Neuronal stem cell (in vitro differentiated cells): Measurements from ENCODE around the gene MRRF.

Source experiments
- DNase-seq: peaks from one replicate; pipeline ENCODE4 v3.0.0-alpha.2; 2013; ENCODE audit warnings: low spot score
- H2AFZ ChIP-seq: one replicate; pipeline ENCODE4 v1.6.1; 2013; ENCODE audit warnings: mild to moderate bottlenecking, low read length, inconsistent platforms
- H2AK5ac ChIP-seq: 2 replicates; pipeline ENCODE4 v1.6.1; 2013; ENCODE audit warnings: low read depth, mild to moderate bottlenecking, inconsistent platforms, low read length, moderate library complexity, mixed read lengths
- H2BK120ac ChIP-seq: 2 replicates; pipeline ENCODE4 v1.6.1; 2013; ENCODE audit warnings: low read depth, mild to moderate bottlenecking, inconsistent platforms, low read length, moderate library complexity, mixed read lengths
- H2BK12ac ChIP-seq: one replicate; pipeline ENCODE4 v1.6.1; 2013; ENCODE audit warnings: low read length, inconsistent platforms
- H2BK15ac ChIP-seq: 2 replicates; pipeline ENCODE4 v1.6.1; 2013; ENCODE audit warnings: mild to moderate bottlenecking, low read length, inconsistent platforms, mixed read lengths
- H2BK5ac ChIP-seq: one replicate; pipeline ENCODE4 v1.6.1; 2013; ENCODE audit warnings: inconsistent platforms, mild to moderate bottlenecking, low read length, moderate library complexity
- H3K14ac ChIP-seq: one replicate; pipeline ENCODE4 v1.6.1; 2013; ENCODE audit warnings: low read length, inconsistent platforms
- H3K18ac ChIP-seq: 2 replicates; pipeline ENCODE4 v1.6.1; 2013; ENCODE audit warnings: low read length, inconsistent platforms
- H3K23ac ChIP-seq: 2 replicates; pipeline ENCODE4 v1.6.1; 2013; ENCODE audit warnings: low read depth, mild to moderate bottlenecking, mixed read lengths, low read length, inconsistent platforms; ENCODE audit not compliant: poor library complexity
- H3K27ac ChIP-seq: replicated peaks from 3 replicates; pipeline ENCODE4 v1.5.1; 2013; ENCODE audit warnings: low read length, inconsistent platforms
- H3K27me3 ChIP-seq, 3 experiments: 2 replicates each; pipeline ENCODE4 v1.6.1; 2013; ENCODE audit warnings: low read length in 3 of 3, mild to moderate bottlenecking in 2 of 3, inconsistent platforms in 1 of 3, low read depth in 1 of 3, mixed read lengths in 1 of 3, moderate library complexity in 1 of 3; ENCODE audit not compliant: control insufficient read depth in 3 of 3, insufficient read depth in 3 of 3
- H3K36me3 ChIP-seq, 2 donors: replicated peaks in 1 of 2; 2 replicates each; pipeline ENCODE4 v1.6.1; 2013; ENCODE audit warnings: low read length in 2 of 2; ENCODE audit not compliant: control insufficient read depth in 2 of 2, insufficient read depth in 2 of 2
- H3K4ac ChIP-seq: 2 replicates; pipeline ENCODE4 v1.6.1; 2013; ENCODE audit warnings: inconsistent platforms, mild to moderate bottlenecking, low read length, moderate library complexity
- H3K4me1 ChIP-seq, 2 donors: 1 replicate in 1 of 2; 2 replicates in 1 of 2; pipeline ENCODE4 v1.6.1; 2013; ENCODE audit warnings: low read length in 2 of 2, low read depth in 1 of 2; ENCODE audit not compliant: control insufficient read depth in 2 of 2, insufficient read depth in 1 of 2
- H3K4me2 ChIP-seq: one replicate; pipeline ENCODE4 v1.6.1; 2013; ENCODE audit warnings: mild to moderate bottlenecking, low read length, inconsistent platforms; ENCODE audit not compliant: insufficient read depth, poor library complexity, severe bottlenecking
- H3K4me3 ChIP-seq, 2 donors: 2 replicates each; pipeline ENCODE4 v1.5.1; 2013; ENCODE audit warnings: low read length in 2 of 2, mild to moderate bottlenecking in 2 of 2, inconsistent platforms in 1 of 2, moderate library complexity in 1 of 2
- H3K79me1 ChIP-seq: one replicate; pipeline ENCODE4 v1.6.1; 2013; ENCODE audit warnings: low read depth, mild to moderate bottlenecking, inconsistent platforms, low read length, moderate library complexity
- H3K9ac ChIP-seq: one replicate; pipeline ENCODE4 v1.6.1; 2013; ENCODE audit warnings: mild to moderate bottlenecking, low read depth, low read length, inconsistent platforms; ENCODE audit not compliant: poor library complexity
- H3K9me3 ChIP-seq, 2 donors: replicated peaks in 1 of 2; 2 replicates each; pipeline versions ENCODE3 to v1.6.1; 2013; ENCODE audit warnings: low read length in 2 of 2, mild to moderate bottlenecking in 2 of 2, inconsistent platforms in 1 of 2, low read depth in 1 of 2, mixed read lengths in 1 of 2, moderate library complexity in 1 of 2; ENCODE audit not compliant: control insufficient read depth in 2 of 2, insufficient read depth in 1 of 2
- H4K8ac ChIP-seq: one replicate; pipeline ENCODE4 v1.6.1; 2013; ENCODE audit warnings: low read depth, mild to moderate bottlenecking, inconsistent platforms, low read length, moderate library complexity
- H4K91ac ChIP-seq: one replicate; pipeline ENCODE4 v1.6.1; 2013; ENCODE audit warnings: low read length, low read depth, mild to moderate bottlenecking, inconsistent platforms; ENCODE audit not compliant: poor library complexity
- WGBS, 2 donors: extraction: QIAGEN DNeasy Blood & Tissue Kit; methylation state at CpG; one replicate each; pipeline ENCODE4 v1.1.7; 2013; ENCODE audit warnings: missing lambda C conversion rate in 2 of 2, mixed read lengths in 1 of 2; ENCODE audit not compliant: insufficient read length in 2 of 2, insufficient replicate concordance in 1 of 2; ENCODE audit errors: extremely low coverage in 2 of 2; 5-methylcytosine and 5-hydroxymethylcytosine counted together

Gene MRRF

GRCh38 chr9:122236681-122237080 is 28.0 kb upstream of the MRRF start:
- H2AFZ ChIP-seq = no peak overlapping the region
- H3K27ac ChIP-seq = no peak overlapping the region
- H2BK12ac ChIP-seq = no peak overlapping the region
- H3K9me3 ChIP-seq = no peaks in the 10 kb centered on the region
- no peak overlapping the region for H2BK5ac ChIP-seq
- H3K23ac ChIP-seq = peak overlapping the region; percentile 21
- H4K8ac ChIP-seq = no peak overlapping the region
- no peak overlapping the region for H2BK120ac ChIP-seq
- H3K4ac ChIP-seq = no peak overlapping the region
- no peak overlapping the region for H2AK5ac ChIP-seq
- no CpG with 5 or more reads among the region's 10 CpGs for WGBS, 2 donors
- peaks cover 2 to 32% (median 9%) of the 10 kb centered on the region in 3 experiments for H3K27me3 ChIP-seq
- no peak overlapping the region for H3K18ac ChIP-seq
- H4K91ac ChIP-seq = no peak overlapping the region
- H3K9ac ChIP-seq = no peak overlapping the region
- no peak overlapping the region for H3K4me2 ChIP-seq
- no peak overlapping the region for H3K4me3 ChIP-seq
- no peaks in the 10 kb centered on the region for H3K4me1 ChIP-seq
- no peak for DNase-seq
- no peak overlapping the region for H3K14ac ChIP-seq
- peaks cover 6 to 22% of the 10 kb centered on the region in 2 donors for H3K36me3 ChIP-seq
- H2BK15ac ChIP-seq = no peak overlapping the region
- no peaks in the 10 kb centered on the region for H3K79me1 ChIP-seq

- no peak overlapping the region for H4K91ac ChIP-seq
- no peak overlapping the region for H3K27ac ChIP-seq
- H3K4me1 ChIP-seq = no peaks in the 10 kb centered on the region
- no peak overlapping the region for H3K23ac ChIP-seq
- no peak for DNase-seq
- H3K4me3 ChIP-seq = no peak overlapping the region
- H3K18ac ChIP-seq = no peak overlapping the region
- H3K79me1 ChIP-seq = no peaks in the 10 kb centered on the region
- no peak overlapping the region for H3K4ac ChIP-seq
- no peak overlapping the region for H4K8ac ChIP-seq
- no peak overlapping the region for H2AFZ ChIP-seq
- no peak overlapping the region for H3K9ac ChIP-seq
- H2BK12ac ChIP-seq = no peak overlapping the region
- no peak overlapping the region for H2BK120ac ChIP-seq
- peaks cover 12 to 51% of the 10 kb centered on the region in 2 donors for H3K36me3 ChIP-seq
- H3K4me2 ChIP-seq = no peak overlapping the region
- no CpG with 5 or more reads among the region's 5 CpGs for whole genome bisulfite sequencing, 2 donors
- H3K14ac ChIP-seq = no peak overlapping the region
- no peak overlapping the region for H2BK15ac ChIP-seq
- peaks cover 0 to 2% (median 2%) of the 10 kb centered on the region in 3 experiments for H3K27me3 ChIP-seq
- no peak overlapping the region for H2BK5ac ChIP-seq
- no peaks in the 10 kb centered on the region for H3K9me3 ChIP-seq
- H2AK5ac ChIP-seq = no peak overlapping the region
Observed at GRCh38 chr9:122239722-122240121, 25.0 kb upstream of the MRRF start.

- DNase-seq = no peak
- WGBS, 2 donors = no CpG with 5 or more reads among the region's 3 CpGs
- Histone ChIP-seq H3K23ac (no peak overlapping the region), H3K9me3 (no peaks in the 10 kb centered on the region), H3K18ac (no peak overlapping the region), H3K9ac (no peak overlapping the region), H2BK120ac (no peak overlapping the region), H3K79me1 (no peaks in the 10 kb centered on the region), H4K91ac (no peak overlapping the region), H3K14ac (no peak overlapping the region), H3K36me3 (peaks cover 19 to 88% of the 10 kb centered on the region in 2 donors), H4K8ac (no peak overlapping the region), H3K4ac (no peak overlapping the region), H2BK12ac (no peak overlapping the region), H3K27me3 (peaks cover 0 to 2% (median 0%) of the 10 kb centered on the region in 3 experiments), H2BK5ac (no peak overlapping the region), H2AFZ (no peak overlapping the region), H2BK15ac (no peak overlapping the region), H3K4me2 (no peak overlapping the region), H3K4me3 (no peak overlapping the region), H3K4me1 (no peaks in the 10 kb centered on the region), H3K27ac (no peak overlapping the region), H2AK5ac (no peak overlapping the region)
Observed at GRCh38 chr9:122244349-122244748, 20.3 kb upstream of the MRRF start.

GRCh38 chr9:122246666-122247065 is 18.0 kb upstream of the MRRF start:
- Histone ChIP-seq H2AFZ (no peak overlapping the region), H3K27me3 (no peaks in the 10 kb centered on the region), H3K14ac (no peak overlapping the region), H3K18ac (no peak overlapping the region), H4K8ac (no peak overlapping the region), H3K4me3 (no peak overlapping the region), H3K79me1 (no peaks in the 10 kb centered on the region), H2BK120ac (no peak overlapping the region), H3K4me2 (no peak overlapping the region), H3K36me3 (peaks cover 16 to 97% of the 10 kb centered on the region in 2 donors), H3K9ac (no peak overlapping the region), H3K23ac (no peak overlapping the region), H4K91ac (no peak overlapping the region), H3K9me3 (no peaks in the 10 kb centered on the region), H2BK12ac (no peak overlapping the region), H3K4ac (no peak overlapping the region), H2BK5ac (no peak overlapping the region), H3K4me1 (no peaks in the 10 kb centered on the region), H3K27ac (no peak overlapping the region), H2BK15ac (no peak overlapping the region), H2AK5ac (no peak overlapping the region)
- no CpG with 5 or more reads among the region's 3 CpGs for WGBS, 2 donors
- no peak for DNase-seq
